HG03066 (cell line): ENCODE results near the gene STAT6.
"Not testable (repeated sequence)": the region's sequence is repeated elsewhere in the genome, so short reads cannot be mapped to it uniquely, and the experiment has no call there.

ENCODE experiments used
- ATAC-seq: cut with Tn5 transposase; IDR thresholded peaks from one replicate; pipeline ENCODE4 v1.9.1; 2021; ENCODE audit warnings: low read depth; ENCODE audit not compliant: unreplicated experiment

Gene STAT6

GRCh38 chr12:57058454-57058853 lies 52.7 kb downstream of the STAT6 start:
- no peak for ATAC-seq

GRCh38 chr12:57057067-57057751 lies 54.0 kb downstream of the STAT6 start:
- no peak for ATAC-seq

- ATAC-seq: no peak
Measured at GRCh38 chr12:57055824-57056223, 55.3 kb downstream of the STAT6 start.

- ATAC-seq: not testable (repeated sequence)
Measured at GRCh38 chr12:57053901-57054300, 57.3 kb downstream of the STAT6 start.

- not testable (repeated sequence) for ATAC-seq
Measured at GRCh38 chr12:57053146-57053545, 58.0 kb downstream of the STAT6 start.

- ATAC-seq: no peak
Measured at GRCh38 chr12:57051011-57051410, 60.2 kb downstream of the STAT6 start.

GRCh38 chr12:57049890-57050289 lies 61.3 kb downstream of the STAT6 start, which contains the start of gene MYO1A:
Gene MYO1A, minus strand, starts transcription at chr12:57050129. Its CDS starts 1,806 bp downstream, at chr12:57048323.
- ATAC-seq: no peak

GRCh38 chr12:57049119-57049446 lies 62.1 kb downstream of the STAT6 start:
- no peak for ATAC-seq

GRCh38 chr12:57048423-57049118 lies 62.6 kb downstream of the STAT6 start:
- ATAC-seq: no peak

- ATAC-seq: no peak
Measured at GRCh38 chr12:57047981-57048380, 63.2 kb downstream of the STAT6 start.

- ATAC-seq: no peak
Measured at GRCh38 chr12:57046947-57047890, 63.9 kb downstream of the STAT6 start.

- ATAC-seq: no peak
Measured at GRCh38 chr12:57046086-57046791, 64.9 kb downstream of the STAT6 start.
